C4-2B (cell line): ENCODE results near the gene CFAP299.

Experiments
- H3K27ac ChIP-seq: fragments of 450-650 bp; 2 replicates; pipeline ENCODE4 v1.5.1; 2017
- ZFX ChIP-seq: fragments of 450-650 bp; IDR thresholded peaks from 2 replicates; pipeline ENCODE4 v1.6.1; 2017
- TF ChIP-seq, protein P1 (sequence below): fragments of 450-650 bp; conservative IDR thresholded peaks from 2 replicates; pipeline ENCODE4 v1.5.1; 2017; ENCODE audit warnings: mild to moderate bottlenecking

CFAP299 gene

DNA sequence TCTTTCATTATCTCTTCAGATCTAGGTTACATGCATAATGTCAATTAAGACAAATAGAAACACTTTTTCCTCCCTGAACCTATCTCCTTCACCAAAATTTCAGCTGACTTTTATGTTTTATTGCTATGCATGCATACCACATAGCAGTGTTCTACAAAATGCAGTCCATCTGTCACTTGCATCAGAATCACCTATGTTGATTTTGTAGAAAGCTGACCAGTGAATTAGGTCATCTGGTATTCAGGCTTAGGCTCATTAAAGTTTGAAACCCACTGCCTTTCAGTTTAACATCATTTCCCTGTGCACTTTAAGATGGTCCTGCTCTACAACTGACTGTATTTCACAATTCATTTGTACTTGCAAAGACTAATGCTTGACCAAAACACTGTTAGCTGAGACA, 277.9 kb downstream of the CFAP299 start:
- no peak for TF ChIP-seq ZFX
- TF ChIP-seq, protein P1, sequence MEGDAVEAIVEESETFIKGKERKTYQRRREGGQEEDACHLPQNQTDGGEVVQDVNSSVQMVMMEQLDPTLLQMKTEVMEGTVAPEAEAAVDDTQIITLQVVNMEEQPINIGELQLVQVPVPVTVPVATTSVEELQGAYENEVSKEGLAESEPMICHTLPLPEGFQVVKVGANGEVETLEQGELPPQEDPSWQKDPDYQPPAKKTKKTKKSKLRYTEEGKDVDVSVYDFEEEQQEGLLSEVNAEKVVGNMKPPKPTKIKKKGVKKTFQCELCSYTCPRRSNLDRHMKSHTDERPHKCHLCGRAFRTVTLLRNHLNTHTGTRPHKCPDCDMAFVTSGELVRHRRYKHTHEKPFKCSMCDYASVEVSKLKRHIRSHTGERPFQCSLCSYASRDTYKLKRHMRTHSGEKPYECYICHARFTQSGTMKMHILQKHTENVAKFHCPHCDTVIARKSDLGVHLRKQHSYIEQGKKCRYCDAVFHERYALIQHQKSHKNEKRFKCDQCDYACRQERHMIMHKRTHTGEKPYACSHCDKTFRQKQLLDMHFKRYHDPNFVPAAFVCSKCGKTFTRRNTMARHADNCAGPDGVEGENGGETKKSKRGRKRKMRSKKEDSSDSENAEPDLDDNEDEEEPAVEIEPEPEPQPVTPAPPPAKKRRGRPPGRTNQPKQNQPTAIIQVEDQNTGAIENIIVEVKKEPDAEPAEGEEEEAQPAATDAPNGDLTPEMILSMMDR, result no peak
- H3K27ac ChIP-seq, result no peak overlapping the region

DNA sequence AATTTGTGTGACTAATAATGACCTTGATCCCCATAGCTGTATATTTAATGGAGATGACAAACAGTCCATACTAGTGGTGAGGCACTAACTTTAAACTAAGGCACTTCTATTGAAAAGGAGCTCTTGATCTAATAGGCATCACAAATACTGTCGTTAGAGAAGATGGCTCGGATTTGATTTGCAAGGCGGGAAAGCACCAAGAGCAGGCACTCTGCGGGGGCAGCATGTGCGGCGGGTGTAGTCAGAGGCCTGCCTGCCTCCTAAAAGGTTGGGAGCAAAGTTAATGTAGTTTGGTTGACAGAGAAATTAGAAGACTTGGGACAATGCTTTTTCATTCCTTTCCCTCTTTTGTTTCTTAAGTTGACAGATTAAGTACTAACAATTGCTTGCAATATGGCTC, 278.8 kb downstream of the CFAP299 start:
- no peak for TF ChIP-seq ZFX
- TF ChIP-seq, protein P1, result no peak

DNA sequence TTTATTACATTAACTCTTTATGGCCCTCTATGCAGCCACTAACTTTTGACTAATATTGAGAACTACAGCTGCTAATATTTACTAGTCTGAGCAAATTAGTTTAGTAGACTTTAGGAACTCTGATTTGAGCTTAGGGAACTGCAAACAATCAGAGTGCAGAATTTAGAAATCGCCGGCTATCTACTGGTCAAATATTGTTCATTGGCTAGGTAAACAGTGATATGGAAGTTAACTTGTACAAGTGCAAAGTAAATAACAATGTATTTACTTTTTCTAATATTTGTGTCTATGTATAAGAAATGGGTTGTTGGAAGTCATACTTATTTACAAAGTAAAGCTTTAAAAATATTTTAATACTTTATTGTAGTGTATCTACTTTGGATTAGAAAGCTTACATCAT, 279.6 kb downstream of the CFAP299 start:
- TF ChIP-seq ZFX, result no peak
- TF ChIP-seq, protein P1, result no peak
- no peak overlapping the region for H3K27ac ChIP-seq

More for the DNA sequence above, 278.8 kb downstream of the CFAP299 start:
- no peak overlapping the region for H3K27ac ChIP-seq

DNA sequence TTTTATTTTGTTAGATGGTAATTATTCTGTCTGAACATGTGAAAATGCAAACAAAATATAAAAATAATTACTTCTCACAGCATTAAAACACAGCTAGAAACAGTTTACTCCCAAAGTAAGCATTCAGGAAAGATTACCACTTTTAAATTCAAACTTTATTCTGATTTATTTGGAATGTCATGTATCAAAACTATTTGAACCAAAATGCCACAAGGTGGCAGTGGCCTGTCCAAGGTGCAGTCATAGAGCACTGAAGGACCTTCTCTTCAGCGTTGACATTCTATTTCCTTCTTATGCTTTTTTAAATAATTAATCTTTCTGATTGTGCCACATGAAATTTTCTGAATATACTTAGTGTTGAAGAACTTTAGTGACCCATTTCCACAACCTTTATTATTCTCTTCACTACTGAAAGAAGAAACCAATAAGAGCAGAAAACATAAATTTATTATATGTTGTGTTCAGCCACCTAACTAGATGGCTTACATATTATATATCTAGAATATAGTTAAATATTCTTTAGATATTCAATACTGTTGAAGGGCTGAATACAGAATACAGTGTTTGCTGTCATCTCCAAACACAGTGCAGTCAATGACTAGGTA, 283.6 kb downstream of the CFAP299 start:
- TF ChIP-seq, protein P1, result peak; percentile 63
- TF ChIP-seq ZFX, result no peak
- no peak overlapping the region for H3K27ac ChIP-seq

DNA sequence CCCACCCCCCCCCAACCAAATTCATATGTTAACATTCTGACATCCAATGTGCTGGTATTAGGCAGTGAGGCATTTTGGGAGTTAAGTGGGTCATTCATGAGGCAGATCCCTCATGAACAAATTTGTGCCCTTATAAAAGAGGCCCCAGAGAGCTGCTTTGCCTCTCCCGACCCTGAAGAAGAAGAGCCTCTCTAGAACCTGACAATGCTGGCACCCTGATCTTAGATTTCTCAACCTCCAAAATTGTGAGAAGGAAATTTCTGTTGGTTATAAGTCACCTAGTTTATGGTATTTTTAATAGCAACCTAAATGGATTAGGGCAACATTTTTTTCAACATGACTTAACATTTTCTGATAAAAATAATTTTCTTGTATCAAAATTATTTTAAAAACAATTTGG, 296.3 kb downstream of the CFAP299 start:
- no peak for TF ChIP-seq ZFX
- TF ChIP-seq, protein P1, result no peak
- no peak overlapping the region for H3K27ac ChIP-seq

DNA sequence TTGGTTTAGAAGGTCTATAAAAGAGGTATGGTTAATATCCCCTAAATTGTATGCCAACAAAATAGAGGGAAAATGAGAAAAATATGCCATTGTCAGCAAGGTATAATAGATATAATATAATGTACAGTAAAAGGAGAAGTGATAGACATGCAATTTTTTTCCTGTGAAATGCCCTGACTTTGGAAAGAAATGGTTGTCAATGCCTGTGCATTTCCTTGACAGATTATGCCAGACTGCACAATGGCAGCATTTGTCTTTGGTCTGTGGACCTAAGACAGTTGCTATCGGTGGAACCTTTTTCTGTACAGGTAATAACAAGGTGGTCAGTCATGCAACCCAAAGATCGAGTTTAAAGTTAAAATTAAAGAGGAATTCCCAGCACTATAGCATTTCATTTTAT, 301.7 kb downstream of the CFAP299 start:
- TF ChIP-seq, protein P1, result no peak
- no peak for TF ChIP-seq ZFX
- no peak overlapping the region for H3K27ac ChIP-seq

DNA sequence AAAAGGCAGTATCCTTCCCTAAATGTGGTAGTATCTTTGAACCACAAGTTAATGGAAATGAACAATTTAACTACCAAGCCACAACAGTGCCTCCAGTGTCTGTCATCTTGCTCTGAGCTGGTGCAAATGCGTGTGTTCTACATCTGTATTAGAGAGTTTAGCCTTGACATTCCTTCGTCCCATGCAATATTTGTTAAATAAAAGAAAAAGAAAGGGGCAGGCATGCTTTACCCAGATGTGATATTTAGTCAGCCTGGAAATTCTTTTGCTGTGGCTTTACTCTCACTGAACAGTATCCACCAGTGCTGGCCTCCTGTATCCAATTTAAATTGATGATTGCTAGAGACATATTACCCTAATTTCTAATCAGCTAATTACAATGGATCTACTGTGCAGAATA, 310.5 kb downstream of the CFAP299 start:
- TF ChIP-seq ZFX, result no peak
- TF ChIP-seq, protein P1, result no peak

More for the DNA sequence above, 310.5 kb downstream of the CFAP299 start:
- H3K27ac ChIP-seq, result no peak overlapping the region
